Astrocyte (in vitro differentiated cells and primary cell): Measurements from ENCODE around the gene PCSK7.

ENCODE experiments used
- EZH2 ChIP-seq: IDR thresholded peaks from 2 replicates; pipeline ENCODE4 v1.6.1; 2012; ENCODE audit warnings: mild to moderate bottlenecking, low read length, inconsistent platforms; ENCODE audit not compliant: insufficient read depth
- TF ChIP-seq, protein P1 (sequence below): IDR thresholded peaks from 2 replicates; pipeline ENCODE4 v1.5.1; 2011; ENCODE audit warnings: low read depth, mild to moderate bottlenecking, inconsistent platforms, low read length, moderate library complexity; ENCODE audit not compliant: insufficient read depth

- TF ChIP-seq, protein P1, sequence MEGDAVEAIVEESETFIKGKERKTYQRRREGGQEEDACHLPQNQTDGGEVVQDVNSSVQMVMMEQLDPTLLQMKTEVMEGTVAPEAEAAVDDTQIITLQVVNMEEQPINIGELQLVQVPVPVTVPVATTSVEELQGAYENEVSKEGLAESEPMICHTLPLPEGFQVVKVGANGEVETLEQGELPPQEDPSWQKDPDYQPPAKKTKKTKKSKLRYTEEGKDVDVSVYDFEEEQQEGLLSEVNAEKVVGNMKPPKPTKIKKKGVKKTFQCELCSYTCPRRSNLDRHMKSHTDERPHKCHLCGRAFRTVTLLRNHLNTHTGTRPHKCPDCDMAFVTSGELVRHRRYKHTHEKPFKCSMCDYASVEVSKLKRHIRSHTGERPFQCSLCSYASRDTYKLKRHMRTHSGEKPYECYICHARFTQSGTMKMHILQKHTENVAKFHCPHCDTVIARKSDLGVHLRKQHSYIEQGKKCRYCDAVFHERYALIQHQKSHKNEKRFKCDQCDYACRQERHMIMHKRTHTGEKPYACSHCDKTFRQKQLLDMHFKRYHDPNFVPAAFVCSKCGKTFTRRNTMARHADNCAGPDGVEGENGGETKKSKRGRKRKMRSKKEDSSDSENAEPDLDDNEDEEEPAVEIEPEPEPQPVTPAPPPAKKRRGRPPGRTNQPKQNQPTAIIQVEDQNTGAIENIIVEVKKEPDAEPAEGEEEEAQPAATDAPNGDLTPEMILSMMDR: peak; percentile 59
- no peak for TF ChIP-seq EZH2
These were observed 412 bp upstream of the PCSK7 start, which contains the start of gene RNF214 for GRCh38 chr11:117232092-117232878.
